ENCODE results near the gene NDUFA6.
"Not testable (repeated sequence)": the region's sequence is repeated elsewhere in the genome, so short reads cannot be mapped to it uniquely, and the experiment has no call there.

NDUFA6 gene

GRCh38 chr22:42072606-42073330 is 17.8 kb downstream of the NDUFA6 start:
- no peak for DNase-seq (ENCODE audit: low read depth in 2 of 3, low spot score in 2 of 3)

- DNase-seq (ENCODE audit: low read depth in 2 of 3, low spot score in 2 of 3), result not testable (repeated sequence)
These were observed 19.1 kb downstream of the NDUFA6 start for GRCh38 chr22:42071508-42071907.

- peak; percentile 55 to 77 (median 77) for DNase-seq (ENCODE audit: low read depth in 2 of 3, low spot score in 2 of 3)
These were observed 19.8 kb downstream of the NDUFA6 start, which contains the start of gene NAGA for GRCh38 chr22:42070517-42071422. NAGA (minus strand) TSS chr22:42070812; CDS start chr22:42070297, 515 bp downstream.

- DNase-seq (ENCODE audit: low read depth in 2 of 3, low spot score in 2 of 3), result no peak
These were observed 20.6 kb downstream of the NDUFA6 start for GRCh38 chr22:42069801-42070516.

- DNase-seq (ENCODE audit: low read depth in 2 of 3, low spot score in 2 of 3), result no peak
These were observed 22.3 kb downstream of the NDUFA6 start for GRCh38 chr22:42068291-42068690.

GRCh38 chr22:42067671-42068251 is 22.8 kb downstream of the NDUFA6 start:
- DNase-seq (ENCODE audit: low read depth in 2 of 3, low spot score in 2 of 3), result no peak

- DNase-seq (ENCODE audit: low read depth in 2 of 3, low spot score in 2 of 3), result no peak
These were observed 23.6 kb downstream of the NDUFA6 start for GRCh38 chr22:42066937-42067336.

GRCh38 chr22:42066126-42066761 is 24.3 kb downstream of the NDUFA6 start:
- no peak for DNase-seq (ENCODE audit: low read depth in 2 of 3, low spot score in 2 of 3)

GRCh38 chr22:42065438-42066125 is 25.0 kb downstream of the NDUFA6 start:
- DNase-seq (ENCODE audit: low read depth in 2 of 3, low spot score in 2 of 3), result no peak

GRCh38 chr22:42064629-42065028 is 25.9 kb downstream of the NDUFA6 start:
- no peak for DNase-seq (ENCODE audit: low read depth in 2 of 3, low spot score in 2 of 3)

- no peak for DNase-seq (ENCODE audit: low read depth in 2 of 3, low spot score in 2 of 3)
These were observed 27.9 kb downstream of the NDUFA6 start for GRCh38 chr22:42062506-42063170.

GRCh38 chr22:42061041-42061440 is 29.5 kb downstream of the NDUFA6 start:
- DNase-seq (ENCODE audit: low read depth in 2 of 3, low spot score in 2 of 3), result no peak

- DNase-seq (ENCODE audit: low read depth in 2 of 3, low spot score in 2 of 3), result no peak
These were observed 30.1 kb downstream of the NDUFA6 start for GRCh38 chr22:42060489-42060888.

- DNase-seq (ENCODE audit: low read depth in 2 of 3, low spot score in 2 of 3), result no peak
These were observed 33.6 kb downstream of the NDUFA6 start for GRCh38 chr22:42056757-42057511.

GRCh38 chr22:42052765-42053164 is 37.8 kb downstream of the NDUFA6 start:
- DNase-seq (ENCODE audit: low read depth in 2 of 3, low spot score in 2 of 3), result no peak

GRCh38 chr22:42050641-42051180 is 39.9 kb downstream of the NDUFA6 start:
- DNase-seq (ENCODE audit: low read depth in 2 of 3, low spot score in 2 of 3), result no peak

GRCh38 chr22:42041784-42042183 is 48.8 kb downstream of the NDUFA6 start:
- DNase-seq (ENCODE audit: low read depth in 2 of 3, low spot score in 2 of 3), result no peak

GRCh38 chr22:42039271-42039670 is 51.3 kb downstream of the NDUFA6 start:
- no peak for DNase-seq (ENCODE audit: low read depth in 2 of 3, low spot score in 2 of 3)
